Lung (tissue), 12 donors: ENCODE data around the gene ATG7. TPM values are rescaled to one million over a fixed set of nuclear protein-coding genes. Genes with fewer than 3 reads are reported as not detected.
"Not testable (repeated sequence)": the region's sequence is repeated elsewhere in the genome, so short reads cannot be mapped to it uniquely, and the experiment has no call there.

Experiments
- ATAC-seq: fragments of 200-7000 bp; cut with Tn5 transposase; one replicate; pipeline ENCODE4 v1.9.1; 2020; ENCODE audit warnings: moderate number of reproducible peaks; ENCODE audit not compliant: insufficient read depth, low FRiP score
- DNase-seq, 3 donors: peaks; one replicate each; pipeline ENCODE4 v3.0.0-alpha.2; 2013 to 2017
- H3K27ac ChIP-seq, 2 donors: one replicate each; pipeline ENCODE4 v1.5.1; 2013; ENCODE audit warnings: mild to moderate bottlenecking in 2 of 2, moderate library complexity in 2 of 2, control low read depth in 1 of 2, inconsistent platforms in 1 of 2, low read depth in 1 of 2, low read length in 1 of 2
- H3K27me3 ChIP-seq, 3 donors: one replicate each; pipeline ENCODE4 v1.5.1; 2013; ENCODE audit warnings: low read length in 2 of 3; ENCODE audit not compliant: control insufficient read depth in 3 of 3, insufficient read depth in 3 of 3
- H3K36me3 ChIP-seq, 4 donors: one replicate each; pipeline ENCODE4 v1.5.1; 2013; ENCODE audit warnings: low read length in 4 of 4, mild to moderate bottlenecking in 1 of 4, moderate library complexity in 1 of 4; ENCODE audit not compliant: control insufficient read depth in 4 of 4, insufficient read depth in 4 of 4
- H3K4me1 ChIP-seq, 5 donors: one replicate each; pipeline ENCODE4 v1.5.1; 2013; ENCODE audit warnings: low read length in 5 of 5, mild to moderate bottlenecking in 2 of 5, moderate library complexity in 1 of 5; ENCODE audit not compliant: control insufficient read depth in 5 of 5, insufficient read depth in 5 of 5
- H3K4me3 ChIP-seq: one replicate; pipeline ENCODE4 v1.5.1; 2013; ENCODE audit warnings: mild to moderate bottlenecking, control low read depth, moderate library complexity
- H3K9ac ChIP-seq, 2 donors: one replicate each; pipeline ENCODE4 v1.5.1; 2013; ENCODE audit warnings: low read length in 2 of 2, control low read depth in 1 of 2; ENCODE audit not compliant: insufficient read depth in 1 of 2
- H3K9me3 ChIP-seq, 4 donors: one replicate each; pipeline ENCODE4 v1.5.1; 2013; ENCODE audit warnings: low read length in 3 of 4, mild to moderate bottlenecking in 1 of 4, moderate library complexity in 1 of 4; ENCODE audit not compliant: control insufficient read depth in 4 of 4, insufficient read depth in 3 of 4
- WGBS, 2 donors: extraction: QIAGEN DNeasy Blood & Tissue Kit; methylation state at CpG; one replicate each; pipeline ENCODE4 v1.1.7; 2013; 5-methylcytosine and 5-hydroxymethylcytosine counted together
- polyA plus RNA-seq, 2 donors: library from polyadenylated mRNA; stranded (reverse); fragments of 200-250 nt; gene quantifications; one replicate each; pipeline ENCODE4 v1.2.1, GENCODE V29; 2013
- total RNA-seq, 2 donors: library from RNA; depleted of rRNA in 1 of 2; stranded (reverse); fragments of >200 nt in 1 of 2; gene quantifications; one replicate each; pipeline ENCODE4 v1.2.1, GENCODE V29; 2014 to 2021
- TF ChIP-seq, protein P1 (sequence below): IDR thresholded peaks from 2 replicates; pipeline ENCODE4 v1.5.1; 2012; ENCODE audit warnings: mild to moderate bottlenecking; ENCODE audit errors: control extremely low read depth, extremely low read depth
- donor health status: control.
- donor health status: control.
- donor health status: Bipolar disorder and iron deficiency.
- donor health status: healthy.
- donor health status: DM: yes; HTN: yes; CAD: no.

ATG7 gene
- total and polyA plus RNA-seq, 4 donors = 11.2 to 72.0 (median 53.3) TPM

DNA sequence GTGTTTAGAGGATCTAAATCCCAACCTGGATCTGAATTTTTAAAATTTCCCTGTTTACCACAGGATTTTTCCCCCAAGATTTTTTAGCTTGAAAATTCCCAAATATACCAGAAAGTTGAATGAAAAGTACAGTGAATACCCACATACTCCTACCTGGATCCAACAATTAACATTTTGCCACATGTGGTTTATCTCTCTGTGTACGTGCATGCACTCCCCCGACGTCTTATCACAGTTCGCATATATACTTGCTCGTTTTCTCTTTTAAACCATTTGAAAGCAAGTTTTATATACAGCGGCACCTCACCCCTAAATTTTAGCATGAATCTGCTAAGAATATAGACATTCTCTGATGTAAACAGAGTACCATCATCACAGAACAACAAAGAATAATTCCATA is 165.3 kb downstream of the ATG7 start:
- ATAC-seq = no peak
- H3K9ac ChIP-seq = no peak overlapping the region
- TF ChIP-seq, protein P1, sequence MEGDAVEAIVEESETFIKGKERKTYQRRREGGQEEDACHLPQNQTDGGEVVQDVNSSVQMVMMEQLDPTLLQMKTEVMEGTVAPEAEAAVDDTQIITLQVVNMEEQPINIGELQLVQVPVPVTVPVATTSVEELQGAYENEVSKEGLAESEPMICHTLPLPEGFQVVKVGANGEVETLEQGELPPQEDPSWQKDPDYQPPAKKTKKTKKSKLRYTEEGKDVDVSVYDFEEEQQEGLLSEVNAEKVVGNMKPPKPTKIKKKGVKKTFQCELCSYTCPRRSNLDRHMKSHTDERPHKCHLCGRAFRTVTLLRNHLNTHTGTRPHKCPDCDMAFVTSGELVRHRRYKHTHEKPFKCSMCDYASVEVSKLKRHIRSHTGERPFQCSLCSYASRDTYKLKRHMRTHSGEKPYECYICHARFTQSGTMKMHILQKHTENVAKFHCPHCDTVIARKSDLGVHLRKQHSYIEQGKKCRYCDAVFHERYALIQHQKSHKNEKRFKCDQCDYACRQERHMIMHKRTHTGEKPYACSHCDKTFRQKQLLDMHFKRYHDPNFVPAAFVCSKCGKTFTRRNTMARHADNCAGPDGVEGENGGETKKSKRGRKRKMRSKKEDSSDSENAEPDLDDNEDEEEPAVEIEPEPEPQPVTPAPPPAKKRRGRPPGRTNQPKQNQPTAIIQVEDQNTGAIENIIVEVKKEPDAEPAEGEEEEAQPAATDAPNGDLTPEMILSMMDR = no peak
- H3K4me1 ChIP-seq = peaks cover 5 to 14% (median 7%) of the 10 kb centered on the region in 5 donors
- no peaks in the 10 kb centered on the region for H3K36me3 ChIP-seq
- H3K27ac ChIP-seq = no peak overlapping the region
- H3K9me3 ChIP-seq = no peaks in the 10 kb centered on the region
- no peak for DNase-seq
- no peaks in the 10 kb centered on the region for H3K27me3 ChIP-seq
- 96 to 98% methylated on average over 6 of the region's 6 CpGs for WGBS, 2 donors
- no peak overlapping the region for H3K4me3 ChIP-seq

DNA sequence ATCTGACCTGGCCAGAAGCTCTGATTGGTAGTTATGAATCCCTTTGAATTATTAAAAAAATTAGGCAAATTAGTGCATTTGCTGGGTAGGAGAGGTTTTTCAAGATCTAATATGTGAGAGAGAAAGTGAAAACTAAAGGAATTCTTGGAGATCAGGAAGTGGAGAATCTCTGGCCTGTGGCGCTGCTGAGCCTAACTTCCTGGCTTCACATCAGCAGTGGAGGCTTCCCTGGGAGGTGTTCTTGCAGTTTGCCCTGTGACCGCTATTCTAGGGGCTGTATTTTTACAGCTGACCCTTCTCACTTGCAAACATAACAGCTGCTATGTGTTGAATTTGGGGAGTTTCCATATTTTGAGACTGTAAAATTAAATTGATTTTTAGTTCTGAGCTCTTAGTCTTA is 166.4 kb downstream of the ATG7 start:
- peaks cover 5 to 12% (median 7%) of the 10 kb centered on the region in 5 donors for H3K4me1 ChIP-seq
- peak in 2 of 3 donors; percentile 18 to 32 for DNase-seq
- WGBS, 2 donors = 61 to 79% methylated on average over 2 of the region's 2 CpGs

DNA sequence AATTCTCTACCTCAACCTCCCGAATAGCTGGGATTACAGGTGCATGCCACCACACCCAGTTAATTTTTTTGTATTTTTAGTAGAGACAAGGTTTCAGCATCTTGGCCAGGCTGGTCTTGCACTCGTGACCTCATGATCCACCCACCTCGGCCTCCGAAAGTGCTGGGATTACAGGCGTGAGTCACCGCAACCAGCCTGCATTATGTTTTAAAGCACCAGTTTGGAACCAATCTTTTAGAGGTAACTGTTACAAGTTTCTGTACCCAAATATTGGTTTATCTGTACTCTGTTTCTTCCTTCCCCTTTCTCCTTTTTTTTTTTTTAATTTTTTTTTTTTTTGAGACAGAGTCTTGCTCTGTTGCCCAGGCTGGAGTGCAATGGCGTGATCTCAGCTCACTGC is 169.1 kb downstream of the ATG7 start:
- H3K4me3 ChIP-seq, H3K9ac ChIP-seq, H3K9me3 ChIP-seq, ATAC-seq, H3K4me1 ChIP-seq, H3K27me3 ChIP-seq, H3K36me3 ChIP-seq, DNase-seq, H3K27ac ChIP-seq: not testable (repeated sequence)
- WGBS, 2 donors = 66 to 73% methylated on average over 7 of the region's 7 CpGs

More for the DNA sequence above, 166.4 kb downstream of the ATG7 start:
- Histone ChIP-seq H3K36me3 (no peaks in the 10 kb centered on the region), H3K27me3 (no peaks in the 10 kb centered on the region), H3K9ac (no peak overlapping the region), H3K4me3 (no peak overlapping the region), H3K27ac (no peak overlapping the region), H3K9me3 (no peaks in the 10 kb centered on the region)
- no peak for ATAC-seq
- TF ChIP-seq, protein P1 = no peak

DNA sequence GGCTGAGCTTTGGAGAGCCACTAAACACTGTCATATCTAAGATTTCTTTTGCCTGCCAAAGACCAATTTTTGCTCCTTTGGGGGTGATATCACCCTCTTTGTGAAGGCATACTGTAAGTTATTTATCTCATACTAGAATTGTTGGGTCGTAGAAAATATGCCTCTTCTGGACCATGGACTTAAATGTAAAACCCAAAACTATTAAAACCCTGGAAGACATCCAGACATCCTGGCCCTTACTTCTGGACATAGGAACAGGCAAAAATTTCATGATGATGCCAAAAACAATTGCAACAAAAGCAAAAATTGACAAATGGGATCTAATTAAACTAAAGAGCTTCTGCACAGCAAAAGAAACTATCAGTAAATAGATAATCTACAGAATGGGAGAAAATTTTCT is 172.2 kb downstream of the ATG7 start:
- no peak for ATAC-seq
- DNase-seq = peak in 2 of 3 donors; percentile 19 to 45
- Histone ChIP-seq H3K9me3 (no peaks in the 10 kb centered on the region), H3K4me3 (no peak overlapping the region), H3K27me3 (no peaks in the 10 kb centered on the region), H3K27ac (no peak overlapping the region), H3K36me3 (peaks cover 0 to 3% (median 0%) of the 10 kb centered on the region in 4 donors), H3K9ac (no peak overlapping the region), H3K4me1 (peaks cover 0 to 3% (median 0%) of the 10 kb centered on the region in 5 donors)
- 79 to 94% methylated on average over 1 of the region's 1 CpG for WGBS, 2 donors
- TF ChIP-seq, protein P1 = no peak

DNA sequence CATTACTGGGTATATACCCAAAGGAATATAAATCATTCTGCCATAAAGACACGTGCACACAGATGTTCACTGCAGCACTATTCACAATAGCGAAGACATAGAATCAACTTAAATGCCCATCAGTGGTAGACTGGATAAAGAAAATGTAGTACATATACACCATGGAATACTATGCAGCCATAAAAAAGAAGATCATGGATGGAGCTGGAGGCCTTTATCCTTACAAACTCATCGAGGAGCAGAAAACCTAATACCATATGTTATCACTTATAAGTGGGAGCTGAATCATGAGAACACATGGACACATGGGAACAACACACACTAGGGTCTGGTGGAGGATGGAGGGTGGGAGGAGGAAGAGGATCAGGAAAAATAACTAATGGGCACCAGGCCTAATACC is 173.0 kb downstream of the ATG7 start:
- H3K9me3 ChIP-seq, DNase-seq, H3K36me3 ChIP-seq, H3K27ac ChIP-seq, H3K4me1 ChIP-seq, ATAC-seq, H3K27me3 ChIP-seq, H3K9ac ChIP-seq, H3K4me3 ChIP-seq: not testable (repeated sequence)
- 94 to 96% methylated on average over 3 of the region's 3 CpGs for WGBS, 2 donors
